DND-41 (cell line): Measurements from ENCODE around the gene VPS18.

Experiments used
- CTCF ChIP-seq: IDR thresholded peaks from 2 replicates; pipeline ENCODE4 v1.5.1; 2012; ENCODE audit warnings: borderline replicate concordance, low read length, moderate library complexity, mild to moderate bottlenecking; ENCODE audit not compliant: poor library complexity, severe bottlenecking; ENCODE audit errors: extremely low read depth
- EZH2 ChIP-seq: IDR thresholded peaks from 3 replicates; pipeline ENCODE4 v1.6.1; 2012; ENCODE audit warnings: borderline replicate concordance, low read depth, mild to moderate bottlenecking, moderate library complexity, low read length, inconsistent platforms; ENCODE audit not compliant: severe bottlenecking

GRCh38 chr15:40886586-40886985, 7.7 kb upstream of the VPS18 start:
- TF ChIP-seq EZH2 (no peak), CTCF (no peak)
